ENCODE measurements around the gene GTF2F2. TPM values are rescaled to one million over a fixed set of nuclear protein-coding genes. Genes with fewer than 3 reads are reported as not detected.

GTF2F2 gene
- total and polyA plus RNA-seq, 2 donors (not counting 3 experiments of a cell fraction or from before 2014, with no cell fraction given) = 7.5 to 23.6 TPM

GRCh38 chr13:45200701-45201232 lies 80.5 kb downstream of the GTF2F2 start, which contains the start of gene KCTD4:
Gene KCTD4 (minus strand): TSS chr13:45201045. CDS start chr13:45194567, 6,478 bp downstream.
- POLR2A ChIA-PET = no interaction called here
- H3K4me1 ChIP-seq (ENCODE audit: control insufficient read depth, extremely low read depth, insufficient read depth, low read length) = peaks cover 10% of the 10 kb centered on the region
- no TSS peak for BruUV-seq (replicated peaks)

More at GRCh38 chr13:45200701-45201232, 80.5 kb downstream of the GTF2F2 start, which contains the start of gene KCTD4:
- Histone ChIP-seq H3K9ac (replicated peaks; ENCODE audit: extremely low read depth, insufficient read depth, low read length) (no peak within 1 kb of the TSS), H3K79me2 (ENCODE audit: control insufficient read depth, insufficient read depth, low read length) (no peaks in the 10 kb centered on the region), H3K4me2 (ENCODE audit: insufficient read depth, low read length) (no peak within 1 kb of the TSS), H3K27ac (ENCODE audit: insufficient read depth, low read depth, low read length) (no peak within 1 kb of the TSS), H3K9me1 (replicated peaks; ENCODE audit: control insufficient read depth, extremely low read depth, insufficient read depth, low read length) (no peaks in the 10 kb centered on the region), H3K36me3 (ENCODE audit: control insufficient read depth in 2 of 2, extremely low read depth in 1 of 2, insufficient read depth in 2 of 2, low read length in 2 of 2) (no peaks in the 10 kb centered on the region), H3K27me3 (ENCODE audit: control insufficient read depth in 2 of 2, insufficient read depth in 2 of 2, low read length in 2 of 2) (no peaks in the 10 kb centered on the region), H2AFZ (ENCODE audit: low read depth, low read length) (no peak within 1 kb of the TSS), H4K20me1 (replicated peaks; ENCODE audit: control insufficient read depth, extremely low read depth, insufficient read depth, low read length) (no peaks in the 10 kb centered on the region), H3K4me3 (replicated peaks in 1 of 3; ENCODE audit: insufficient read depth in 1 of 3, low read depth in 1 of 3, low read length in 3 of 3) (no peak within 1 kb of the TSS), H3K9me3 (replicated peaks; ENCODE audit: control insufficient read depth, insufficient read depth, low read length) (no peaks in the 10 kb centered on the region)
- intact Hi-C loops (cut with micrococcal nuclease) (no loop called here), dilution Hi-C loops (cut with MboI; ENCODE audit: extremely low pct_ligation_motif_present, low sequenced_read_pairs) (no loop called here)
- no peak for TF ChIP-seq EZH2 (IDR thresholded peaks at IDR 0.05; ENCODE audit: borderline replicate concordance, low read depth, low read length, severe bottlenecking)
- TF ChIP-seq CTCF (IDR thresholded peaks at IDR 0.05; ENCODE audit: extremely low read depth in 1 of 2, insufficient read depth in 1 of 2, low read depth in 1 of 2, low read length in 2 of 2) = no peak
- TF ChIP-seq MYC (IDR thresholded peaks at IDR 0.05; ENCODE audit: low read depth, low read length) = no peak
- TF ChIP-seq FOS (IDR thresholded peaks at IDR 0.05; ENCODE audit: borderline replicate concordance, insufficient read depth, low read length) = no peak
- TF ChIP-seq GATA2 (IDR thresholded peaks at IDR 0.05; ENCODE audit: insufficient read depth, insufficient read length, low read depth, low read length) = no peak
- TF ChIP-seq MAX (IDR thresholded peaks at IDR 0.05; ENCODE audit: insufficient read depth, insufficient read length) = no peak
- TF ChIP-seq POLR2A (IDR thresholded peaks at IDR 0.05; ENCODE audit: low read depth, low read length) = no peak
- TF ChIP-seq POLR2AphosphoS5 (IDR thresholded peaks at IDR 0.05; ENCODE audit: insufficient read depth, low read depth, low read length) = no peak
- no peak for TF ChIP-seq JUN (IDR thresholded peaks at IDR 0.05; ENCODE audit: borderline replicate concordance, insufficient read depth, insufficient read length, low read depth)
- peak; percentile 75 for FAIRE-seq
- CTCF ChIA-PET = interaction anchor here (0.7 to 3.1 kb wide), 6 partner anchors 9 to 81 kb away, joined by 3 to 11 read pairs (median 3); no protein-coding TSS in a partner anchor
- DNase-seq (ENCODE audit: low read depth, low spot score) = peak; percentile 56
